DMS114 treated with DMSO at 0.1 percent for 48 hours (cell line): Measurements from ENCODE around the gene USP34.

Experiments
- DNase-seq: peaks from one replicate; lab custom pipeline; 2025; ENCODE audit not compliant: unreplicated experiment; lab: John Stamatoyannopoulos, UW

Gene USP34

DNA sequence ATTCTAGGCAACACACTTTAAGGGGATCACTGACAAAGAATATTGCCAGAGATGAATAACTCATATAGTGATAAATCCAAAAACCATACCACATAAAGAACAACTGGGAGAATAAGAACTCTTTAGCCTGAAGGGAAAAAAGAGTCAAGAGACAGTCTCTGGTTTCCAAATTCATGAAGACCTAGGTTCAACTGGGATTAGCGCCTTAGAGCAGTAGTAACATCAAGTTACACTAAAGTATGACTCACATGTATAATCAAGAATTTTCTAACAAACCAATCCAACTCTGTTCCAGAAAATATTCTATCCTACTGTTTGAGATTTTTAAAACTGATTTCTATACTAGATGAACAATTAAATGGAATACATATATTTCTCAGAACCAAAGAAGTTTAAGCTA is 93.8 kb downstream of the USP34 start:
- DNase-seq = no peak

DNA sequence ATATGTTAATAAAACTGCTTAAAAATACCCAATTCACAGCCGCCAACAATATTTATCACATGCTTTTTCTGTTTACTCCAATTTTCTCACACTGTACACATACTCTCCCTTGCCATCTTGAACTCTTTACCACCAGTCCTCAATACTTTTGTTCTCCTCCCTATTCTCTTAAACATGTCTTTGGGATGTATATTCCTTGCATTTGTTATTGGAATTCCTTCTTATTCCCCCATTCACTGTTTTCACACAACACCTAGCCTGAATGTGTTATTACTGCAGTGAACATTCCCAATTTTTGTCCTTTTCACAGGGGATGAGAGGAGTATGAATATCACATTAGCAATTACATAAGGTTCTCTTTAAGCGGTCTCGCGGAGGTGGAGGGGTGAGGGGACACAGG is 94.7 kb downstream of the USP34 start:
- no peak for DNase-seq

DNA sequence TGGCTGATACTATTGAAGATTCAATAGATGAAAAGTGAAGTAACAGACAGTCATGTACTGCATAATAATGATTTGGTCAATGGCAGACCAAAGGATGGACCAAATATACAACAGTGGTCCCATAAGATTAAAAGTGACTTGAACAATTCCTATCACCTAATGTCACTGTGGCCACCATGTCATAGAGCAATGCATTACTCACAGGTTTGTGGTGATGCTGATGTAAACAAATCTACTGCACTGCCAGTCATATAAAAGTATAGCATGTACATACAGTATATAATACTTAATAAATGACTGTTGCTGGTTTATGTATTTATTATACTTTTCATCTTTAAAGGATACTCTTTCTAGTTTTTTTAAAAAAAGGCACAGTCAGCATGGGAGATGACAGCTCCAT is 99.9 kb downstream of the USP34 start:
- no peak for DNase-seq

DNA sequence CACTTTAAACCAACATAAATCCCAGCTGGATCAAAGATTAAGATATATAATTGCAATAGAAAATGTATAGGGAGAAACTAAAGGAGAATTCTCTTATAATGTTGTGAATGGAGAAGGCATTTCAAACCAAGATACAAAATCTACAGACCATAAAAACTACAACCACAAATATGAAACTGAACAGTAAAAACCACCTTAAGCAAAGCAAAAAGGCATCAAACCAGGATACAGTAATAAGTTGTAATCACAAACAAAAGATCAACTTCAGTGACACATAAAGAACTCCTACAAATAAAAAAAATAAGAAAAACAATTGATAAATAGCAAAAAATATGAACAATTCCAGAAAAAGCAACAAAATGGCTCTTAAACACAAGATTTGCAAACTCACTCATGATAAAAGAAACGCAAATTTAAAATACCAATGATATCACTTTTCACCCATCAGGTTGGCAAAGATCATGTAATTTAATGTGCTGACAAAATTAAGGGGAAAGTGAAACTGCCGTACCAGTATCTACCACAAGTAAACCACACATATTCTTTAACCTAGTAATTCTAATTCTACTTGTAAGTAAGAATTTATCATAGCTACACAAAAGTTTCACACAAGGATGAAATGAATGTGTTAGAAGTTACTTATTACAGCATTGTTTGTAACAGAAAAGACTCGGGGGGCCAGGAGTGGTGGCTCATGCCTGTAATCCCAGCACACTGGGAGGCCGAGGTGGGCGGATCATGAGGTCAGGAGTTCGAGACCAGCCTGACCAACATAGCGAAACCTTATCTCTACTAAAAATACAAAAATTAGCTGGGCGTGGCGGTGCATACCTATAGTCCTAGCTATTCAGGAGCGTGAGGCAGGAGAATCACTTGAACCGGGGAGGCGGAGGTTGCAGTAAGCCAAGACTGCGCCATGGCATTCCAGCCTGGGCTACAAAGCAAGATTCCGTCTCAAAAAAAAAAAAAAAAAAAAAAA is 101.9 kb downstream of the USP34 start:
- DNase-seq = no peak

DNA sequence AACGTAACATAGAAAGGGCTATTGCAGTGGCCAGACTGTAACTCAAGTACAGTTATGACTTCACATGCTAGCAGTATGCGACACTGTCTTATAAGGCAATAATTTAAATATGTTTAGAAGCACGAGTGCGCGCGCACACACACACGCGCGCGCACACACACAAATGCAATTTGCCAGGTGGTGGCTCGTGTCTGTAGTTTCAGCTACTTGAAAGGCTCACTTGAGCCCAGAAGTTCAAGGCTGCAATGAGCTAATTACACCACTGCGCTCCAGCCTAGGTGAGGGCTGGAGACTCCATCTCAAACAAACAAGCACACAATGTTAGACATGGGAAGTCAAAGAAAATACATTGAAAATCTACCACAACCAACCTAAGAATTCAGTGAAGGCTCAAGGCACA is 103.7 kb downstream of the USP34 start:
- no peak for DNase-seq

DNA sequence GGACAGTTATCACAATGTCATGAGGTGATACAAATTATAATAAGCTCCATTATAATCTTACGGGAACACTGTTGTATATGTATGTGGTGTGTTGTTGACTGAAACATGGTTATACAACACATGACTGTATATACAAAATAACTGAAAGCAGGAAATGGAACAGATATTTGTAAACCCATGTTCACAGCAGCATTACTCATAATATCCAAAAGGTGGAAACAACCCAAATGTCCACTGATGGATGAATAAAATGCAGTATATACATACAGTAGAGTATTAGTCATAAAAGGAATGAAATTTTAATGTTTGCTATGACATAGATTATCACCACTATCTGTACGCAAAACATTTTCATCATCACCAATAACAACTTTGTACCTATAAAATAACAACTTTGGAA is 107.3 kb downstream of the USP34 start:
- no peak for DNase-seq

DNA sequence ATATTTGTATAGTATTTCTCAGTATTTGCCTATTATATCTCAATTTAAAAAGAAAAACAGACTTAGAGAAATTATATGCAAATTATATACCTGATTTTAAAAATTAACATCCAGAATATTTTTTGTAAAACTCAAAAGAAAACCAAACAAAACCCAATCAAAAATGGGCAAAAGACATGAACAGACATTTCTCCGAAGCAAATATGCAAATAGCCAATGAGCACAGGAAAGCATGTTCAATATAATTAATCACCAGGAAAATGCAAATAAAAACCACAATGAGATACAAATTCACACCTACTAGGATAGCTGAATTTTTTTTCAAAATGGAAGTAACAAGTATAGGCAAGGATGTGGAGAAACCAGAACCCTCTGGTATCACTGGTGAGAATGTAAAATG is 108.0 kb downstream of the USP34 start:
- no peak for DNase-seq

DNA sequence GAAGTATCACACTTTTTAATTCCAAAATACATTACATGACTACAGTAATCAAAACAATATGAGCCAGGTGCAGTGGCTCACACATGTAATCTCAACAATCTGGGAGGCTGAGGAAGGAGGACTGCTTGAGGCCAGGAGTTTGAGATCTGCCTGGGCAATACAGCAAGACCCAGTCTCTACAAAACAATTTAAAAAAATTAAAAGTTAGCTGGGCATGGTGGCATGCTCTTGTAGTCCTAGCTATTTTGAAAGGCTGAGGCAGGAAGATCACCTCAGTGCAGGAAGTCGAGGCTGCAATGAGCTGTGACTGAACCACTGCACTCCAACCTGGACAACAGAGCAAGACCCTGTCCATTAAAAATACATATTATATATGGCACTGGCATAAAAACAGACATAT is 109.8 kb downstream of the USP34 start:
- DNase-seq = no peak

DNA sequence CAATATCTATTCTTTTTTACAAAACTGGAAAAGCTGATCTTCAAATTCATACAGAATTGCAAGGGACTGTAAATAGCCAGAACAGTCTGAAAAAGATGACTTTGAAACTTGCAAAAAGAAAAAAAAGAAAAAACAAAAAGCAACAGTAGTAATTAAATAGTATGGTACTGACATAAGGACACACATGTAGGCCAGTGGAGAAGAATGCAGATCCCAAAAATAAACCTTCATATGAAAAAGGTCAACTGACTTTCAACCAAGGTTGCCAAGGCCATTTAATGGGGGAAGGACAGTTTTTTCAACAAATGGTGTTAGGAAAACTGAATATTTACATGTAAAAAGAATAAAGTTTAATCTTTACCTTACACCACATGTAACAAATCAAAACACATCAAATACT is 111.8 kb downstream of the USP34 start:
- no peak for DNase-seq

DNA sequence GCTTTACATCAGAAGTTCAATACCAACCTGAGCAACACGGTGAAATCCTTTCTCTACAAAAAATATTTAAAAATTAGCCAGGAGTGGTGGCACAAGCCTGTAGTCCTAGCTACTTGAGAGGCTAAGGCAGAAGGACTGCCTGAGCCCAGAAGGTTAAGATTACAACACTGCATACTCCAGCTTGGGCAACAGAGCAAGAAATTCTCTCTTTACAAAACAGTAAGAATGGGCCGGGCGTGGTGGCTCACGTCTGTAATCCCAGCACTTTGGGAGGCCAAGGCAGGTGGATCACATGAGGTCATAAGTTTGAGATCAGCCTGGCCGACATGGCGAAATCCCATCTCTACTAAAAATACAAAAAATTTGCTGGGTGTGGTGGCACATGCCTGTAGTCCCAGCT is 113.2 kb downstream of the USP34 start:
- DNase-seq = no peak

DNA sequence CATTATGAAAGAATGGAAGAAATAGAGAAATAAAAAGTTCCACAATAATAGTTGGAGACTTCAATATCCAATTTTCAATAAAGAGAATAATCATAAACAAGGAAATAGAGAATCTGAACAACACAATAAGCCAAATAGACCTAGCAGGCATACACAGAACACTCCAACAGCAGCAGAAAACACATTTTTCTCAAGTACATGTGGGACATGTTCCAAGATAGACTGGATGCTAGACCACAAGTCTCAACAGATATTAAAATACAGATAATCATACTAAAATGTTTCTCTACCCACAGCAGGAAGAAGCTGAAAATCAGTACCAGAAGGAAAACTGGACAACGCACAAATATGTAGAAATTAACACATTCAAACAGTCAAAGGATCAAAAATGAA is 113.9 kb downstream of the USP34 start:
- no peak for DNase-seq

DNA sequence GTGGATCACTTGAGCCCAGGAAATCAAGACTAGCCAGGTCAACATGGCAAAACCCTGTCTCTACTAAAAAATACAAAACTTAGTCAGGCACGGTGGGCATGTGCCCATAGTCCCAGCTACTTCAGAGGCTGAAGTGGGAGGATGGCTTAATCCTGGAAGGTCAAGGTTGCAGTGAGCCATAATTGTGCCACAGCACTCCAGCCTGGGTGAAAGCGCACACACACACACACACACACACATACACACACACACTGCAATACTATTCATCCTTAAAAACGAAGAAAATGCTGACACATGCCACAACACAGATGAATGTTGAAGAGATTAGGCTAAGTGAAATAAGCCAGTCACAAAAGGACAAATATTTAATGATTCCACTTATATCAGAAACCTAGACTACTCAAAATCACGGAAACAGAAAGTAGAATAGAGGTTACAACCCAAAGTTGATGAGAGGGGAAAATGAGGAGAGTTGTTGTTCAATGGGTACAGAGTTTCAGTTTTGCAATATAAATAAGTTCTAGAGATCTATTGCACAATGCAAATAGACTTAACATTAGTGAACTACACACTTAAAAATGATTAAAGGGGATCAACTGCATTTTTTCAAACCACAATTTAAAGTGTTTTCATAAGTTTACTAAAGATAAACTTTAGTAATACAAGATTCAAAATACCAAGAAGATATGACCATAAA is 114.5 kb downstream of the USP34 start:
- no peak for DNase-seq

DNA sequence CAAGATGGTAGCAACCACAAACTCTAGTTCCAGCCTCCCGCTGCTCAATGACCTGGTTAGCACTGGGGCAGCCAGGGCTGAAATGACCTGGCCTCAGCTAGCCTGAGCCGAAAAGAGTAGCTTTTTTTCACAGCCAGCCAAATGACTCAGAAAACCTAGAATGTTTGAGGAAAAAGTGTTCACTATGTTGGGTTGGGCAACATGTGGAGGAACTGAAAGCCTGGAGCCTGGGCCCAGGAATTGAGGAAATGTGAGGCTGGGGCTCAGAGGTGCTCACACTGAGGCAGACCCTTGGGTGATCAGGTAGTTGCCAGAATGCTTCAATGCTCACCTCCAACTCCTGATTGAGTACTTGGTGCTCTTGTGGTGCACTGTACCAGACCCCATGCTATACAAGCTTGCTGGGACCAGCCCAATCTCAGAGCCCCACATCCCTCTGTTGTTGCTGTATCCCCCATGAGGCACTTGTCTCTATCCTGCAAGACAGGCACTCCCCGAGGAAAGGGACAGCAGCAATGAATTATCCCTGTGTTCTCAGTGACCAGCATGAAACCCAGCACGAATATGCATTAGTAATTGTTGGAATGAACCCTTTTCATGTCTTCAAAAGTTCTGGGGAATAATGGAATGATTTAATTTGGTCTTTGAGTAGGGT is 116.2 kb downstream of the USP34 start:
- DNase-seq = no peak

DNA sequence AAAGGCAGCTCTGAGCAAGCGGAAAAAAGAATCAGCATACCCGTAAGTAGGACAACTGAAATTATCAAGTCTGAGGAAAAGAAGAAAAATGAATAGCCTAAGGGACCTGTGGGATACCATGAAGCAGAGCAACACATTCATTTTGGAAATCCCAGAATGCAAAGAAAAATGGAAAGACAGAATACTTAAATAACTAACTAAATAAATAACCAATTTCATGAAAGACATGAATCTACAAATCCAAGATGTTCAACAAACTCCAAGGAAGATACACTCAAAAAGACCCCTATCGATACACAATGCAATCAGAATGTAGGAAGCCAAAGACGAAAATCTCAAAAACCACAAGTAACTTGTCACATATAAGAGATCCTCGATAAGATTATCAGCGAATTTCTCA is 117.0 kb downstream of the USP34 start:
- DNase-seq = no peak

DNA sequence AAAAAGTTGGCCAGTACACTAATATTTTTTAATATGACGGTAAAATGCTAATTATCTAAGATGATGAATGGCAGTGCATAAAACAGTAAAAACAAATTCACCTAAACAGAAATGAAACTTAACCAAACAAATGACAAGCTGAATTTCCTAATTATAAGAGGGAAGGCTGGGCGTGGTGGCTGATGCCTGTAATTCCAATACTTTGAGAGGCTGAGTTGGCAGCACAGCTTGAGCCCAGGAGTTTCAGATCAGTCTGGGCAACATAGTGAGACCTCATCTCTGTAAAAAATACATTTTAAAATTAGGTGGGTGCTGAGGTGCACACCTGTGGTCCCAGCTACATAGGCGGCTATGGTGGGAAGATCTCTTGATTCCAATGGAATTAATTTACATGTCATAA is 120.1 kb downstream of the USP34 start:
- no peak for DNase-seq

DNA sequence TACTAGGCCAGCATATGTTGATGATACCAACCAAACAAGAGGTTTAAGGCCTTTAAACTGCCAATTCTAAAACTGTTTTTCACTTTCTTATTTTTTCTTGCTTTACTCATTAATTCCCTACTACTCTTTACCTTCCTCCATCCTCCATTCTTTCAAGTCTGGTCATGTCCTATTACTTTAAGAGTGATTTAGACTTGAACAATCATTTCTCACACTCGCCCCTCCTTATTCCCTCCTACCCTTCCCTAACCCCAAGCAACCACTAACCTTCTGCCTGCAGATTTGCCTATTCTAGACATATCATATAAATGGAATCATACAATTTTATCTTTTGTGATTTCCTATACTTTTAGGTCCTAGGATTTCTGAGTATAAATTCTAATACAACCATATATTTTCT is 127.7 kb downstream of the USP34 start:
- DNase-seq = no peak

DNA sequence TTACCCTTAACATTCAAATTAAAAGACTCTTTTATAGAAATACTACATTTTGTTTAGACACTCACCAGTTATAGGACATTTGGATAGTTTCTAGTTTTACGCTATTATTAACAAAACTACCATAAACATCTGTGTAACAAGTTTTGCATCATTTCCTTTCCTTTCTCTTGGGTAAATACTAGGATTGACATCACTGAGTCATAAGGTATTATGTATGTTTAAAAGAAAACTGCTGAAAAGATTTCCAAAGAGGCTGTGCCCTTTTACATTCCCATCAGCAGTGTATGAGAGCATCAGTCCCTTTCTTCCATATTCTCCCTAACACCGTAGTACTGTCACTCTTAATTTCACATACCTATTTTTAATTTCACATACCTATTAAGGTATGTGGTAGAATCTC is 130.6 kb downstream of the USP34 start:
- no peak for DNase-seq

DNA sequence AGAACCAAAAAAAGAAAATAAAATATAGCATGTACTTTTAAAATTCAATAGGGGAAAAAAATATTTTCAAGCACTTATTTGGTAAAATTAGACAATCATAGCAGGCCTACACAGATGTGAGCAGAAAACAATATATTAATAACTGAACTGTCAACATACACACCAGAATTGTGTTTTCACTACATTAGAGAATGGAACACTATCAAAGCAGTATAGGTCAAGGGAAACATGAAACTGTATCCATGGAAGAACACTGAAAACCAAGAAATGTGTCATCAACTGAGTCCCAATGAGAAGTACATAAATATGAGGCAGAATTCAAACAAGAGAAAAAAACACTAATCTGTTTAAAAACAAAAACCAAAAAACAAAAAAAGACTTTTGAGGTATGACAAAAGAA is 132.4 kb downstream of the USP34 start:
- no peak for DNase-seq

DNA sequence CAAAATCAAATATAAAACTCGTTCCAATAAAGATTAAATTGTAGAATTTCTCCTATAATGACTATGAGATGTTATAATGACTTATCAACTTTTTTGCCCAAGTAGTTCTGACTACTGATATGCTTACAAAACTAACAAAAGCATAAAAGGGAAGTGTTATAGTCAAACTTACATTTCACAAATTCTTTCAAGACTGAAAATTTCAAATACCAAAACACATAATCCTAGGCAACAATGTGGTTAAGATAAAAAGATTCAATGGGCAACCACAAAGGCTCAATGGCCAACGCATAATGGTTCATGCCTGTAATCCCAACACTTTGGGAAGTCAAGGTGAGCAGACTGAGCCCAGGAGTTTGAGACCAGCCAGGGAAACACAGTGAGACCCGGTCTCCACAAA is 135.7 kb downstream of the USP34 start:
- DNase-seq = no peak

DNA sequence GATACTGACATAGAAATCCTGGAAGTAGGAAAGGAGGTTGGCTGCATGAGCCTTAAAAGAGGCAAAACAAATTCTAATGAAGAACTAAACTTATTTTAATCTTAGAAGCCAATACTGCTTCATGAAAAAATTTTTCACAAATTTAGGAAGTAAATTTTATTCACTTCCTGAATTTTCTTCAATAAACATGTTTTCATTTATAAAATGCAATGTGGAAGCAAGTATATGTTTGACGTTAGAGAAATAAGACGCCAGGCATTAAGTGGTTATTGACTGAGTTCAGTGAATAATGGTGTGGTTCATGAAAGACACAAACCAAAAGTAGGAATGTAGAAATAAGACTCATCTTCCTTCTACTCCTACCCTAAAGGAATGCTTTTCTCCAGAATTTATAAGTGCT is 136.4 kb downstream of the USP34 start:
- DNase-seq = no peak

DNA sequence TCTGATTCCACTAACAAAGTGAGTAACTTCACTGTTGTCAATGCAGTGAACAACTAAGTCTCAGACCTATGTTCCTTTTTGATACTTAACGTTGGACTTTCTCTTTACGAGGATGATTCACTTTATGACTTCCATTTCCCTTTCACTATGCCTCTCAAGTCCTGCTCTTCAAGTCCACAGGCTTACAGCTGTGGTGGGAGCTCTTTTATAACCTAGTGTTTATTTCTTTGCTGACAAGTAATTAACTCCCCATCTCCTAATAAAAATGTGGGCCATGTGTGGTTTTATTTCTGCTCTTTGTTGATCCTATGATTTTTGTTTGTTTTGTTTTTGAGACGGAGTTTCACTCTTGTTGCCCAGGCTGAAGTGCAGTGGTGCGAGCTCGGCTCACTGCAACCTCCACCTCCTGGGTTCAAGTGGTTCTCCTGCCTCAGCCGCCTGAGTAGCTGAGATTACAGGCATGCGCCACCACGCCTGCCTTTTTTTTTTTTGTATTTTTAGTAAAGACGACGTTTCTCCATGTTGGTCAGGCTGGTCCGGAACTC is 142.1 kb downstream of the USP34 start:
- DNase-seq = no peak

DNA sequence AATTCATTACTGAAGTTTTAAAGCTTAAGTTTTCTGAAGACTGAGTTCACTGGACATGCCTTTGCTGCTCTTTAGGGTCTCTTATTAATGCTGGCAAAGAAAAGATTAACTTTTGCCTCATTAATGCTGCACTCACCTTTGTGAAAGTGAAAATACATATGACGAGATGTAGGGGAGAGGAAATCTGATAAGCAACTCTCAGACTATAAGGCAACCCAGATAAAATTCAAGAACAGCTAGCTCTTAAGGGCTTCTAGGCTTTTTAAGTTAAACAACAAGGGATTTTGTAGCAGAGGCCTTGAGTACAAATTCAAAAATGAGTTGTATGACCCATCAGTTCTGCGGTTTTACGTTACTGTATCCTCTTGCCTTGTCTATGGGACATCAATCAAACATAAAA is 143.7 kb downstream of the USP34 start:
- no peak for DNase-seq
